ENCODE measurements around the gene MYORG.

Gene MYORG

DNA sequence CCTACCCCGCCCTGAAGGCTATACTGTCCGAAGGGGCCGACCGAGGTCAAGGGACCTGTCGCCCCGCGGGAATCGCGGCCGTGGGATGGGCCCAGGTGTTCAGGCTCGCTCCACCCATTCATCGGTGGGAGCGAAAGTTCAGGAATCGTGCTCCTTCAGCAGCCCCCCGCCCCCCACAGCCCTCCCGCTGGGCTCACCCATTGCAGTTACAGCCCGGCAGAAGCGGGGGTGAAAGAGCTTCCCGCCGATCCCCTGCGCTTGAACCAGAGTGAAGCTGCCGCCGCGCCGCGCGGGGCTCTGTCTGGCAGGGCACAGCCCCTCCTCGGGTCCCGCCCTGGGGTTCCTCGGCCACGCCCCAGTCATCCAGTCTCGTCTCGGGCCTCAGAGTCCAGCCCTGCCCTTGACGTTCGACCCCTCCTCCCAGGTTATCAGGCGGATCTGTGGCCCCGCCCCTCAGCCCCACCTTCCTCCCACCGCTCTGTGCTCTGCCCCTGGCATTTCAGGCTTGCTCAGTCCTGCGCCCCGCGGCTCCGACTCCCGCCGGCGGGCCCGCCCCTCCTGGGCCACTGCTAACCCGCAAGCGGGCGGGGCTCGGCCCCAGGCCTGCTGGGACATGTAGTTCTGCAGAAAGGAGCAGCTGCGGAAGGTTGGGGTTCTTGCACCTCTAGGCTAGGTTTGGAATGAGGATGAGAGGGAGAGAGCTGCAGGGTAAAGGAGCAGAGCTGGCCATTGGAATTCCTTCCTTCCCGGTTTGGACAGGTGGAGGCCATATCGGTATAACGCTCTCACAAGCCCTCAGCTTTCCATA, at the start of gene MYORG:
Gene MYORG, minus strand, starts transcription at position 303 of the 808 bp plus-strand sequence. CDS start 3,955 bp downstream, outside the sequence.
- DNase-seq: peak; percentile 98

DNA sequence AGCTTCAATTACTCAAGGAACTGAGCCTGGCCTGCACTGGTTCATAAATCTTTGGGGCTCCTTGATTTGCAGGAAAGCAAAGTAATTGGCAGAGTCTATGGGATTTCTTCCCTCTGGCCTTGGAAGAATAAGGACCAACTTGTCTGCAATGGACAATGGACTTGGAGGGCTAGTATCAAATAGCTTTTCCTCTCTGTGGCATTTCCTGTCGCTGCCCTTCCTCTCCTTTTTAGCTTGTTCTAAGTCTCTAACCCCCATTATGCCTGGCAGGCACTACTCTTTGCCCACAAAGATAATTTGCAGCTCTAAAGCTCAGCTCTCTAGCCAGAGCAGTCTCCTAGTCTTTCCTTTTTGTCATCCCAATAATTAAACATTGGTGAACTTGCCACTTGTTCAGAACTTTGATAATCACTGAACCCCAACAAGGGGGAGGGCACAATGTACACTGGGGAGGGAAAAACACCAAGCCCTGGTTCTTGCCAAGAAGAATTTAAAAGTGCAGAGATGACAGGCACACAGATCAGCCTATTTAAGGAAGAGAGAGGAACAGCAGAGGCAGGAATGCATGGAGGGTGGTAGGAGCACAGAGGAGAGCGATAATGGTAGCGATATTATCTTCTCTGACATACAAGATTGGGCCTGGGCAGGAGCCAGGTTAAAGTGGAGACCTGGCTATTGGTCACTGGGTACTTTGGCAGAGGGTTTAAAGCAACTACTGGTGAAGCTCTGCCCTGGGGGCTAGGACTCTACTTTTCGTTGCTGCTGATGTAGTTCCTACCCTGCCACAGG, 43.2 kb upstream of the MYORG start:
- DNase-seq: no peak

- no peak for DNase-seq
Observed at GRCh38 chr9:34417734-34418133, 41.0 kb upstream of the MYORG start.

DNA sequence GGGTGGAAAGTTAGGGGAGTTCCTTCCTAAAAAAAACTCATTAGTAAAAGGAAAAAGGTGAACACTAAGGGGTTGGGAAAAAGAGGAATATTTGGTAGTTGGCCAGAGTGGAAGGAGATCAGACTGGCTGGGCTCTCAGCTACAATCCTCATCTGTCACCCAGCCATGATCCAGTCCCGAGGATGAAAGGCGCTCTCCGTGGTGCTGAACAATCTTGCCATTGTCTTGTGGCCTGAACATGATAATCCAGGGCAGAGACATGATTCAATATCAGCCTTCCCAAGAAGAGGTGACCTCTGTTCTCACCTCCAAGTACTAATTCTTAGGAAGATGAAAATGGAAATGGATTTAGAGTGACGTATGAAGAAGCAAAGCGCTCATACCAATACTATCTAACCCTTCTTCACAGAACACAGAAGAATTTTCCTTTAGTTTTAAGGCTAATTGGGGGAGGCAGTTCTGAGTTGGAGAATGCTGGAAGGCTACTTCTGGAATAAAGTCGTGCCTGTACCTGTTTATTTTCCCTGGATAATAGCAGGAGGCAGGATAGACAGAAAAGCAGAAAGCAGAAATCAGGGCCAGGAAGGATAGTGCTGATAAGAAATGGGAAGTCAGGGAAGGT, 36.6 kb upstream of the MYORG start:
- peak; percentile 18 for DNase-seq

GRCh38 chr9:34412336-34412735, 35.6 kb upstream of the MYORG start:
- DNase-seq: no peak

- no peak for DNase-seq
Observed at GRCh38 chr9:34409154-34409553, 32.5 kb upstream of the MYORG start.

DNA sequence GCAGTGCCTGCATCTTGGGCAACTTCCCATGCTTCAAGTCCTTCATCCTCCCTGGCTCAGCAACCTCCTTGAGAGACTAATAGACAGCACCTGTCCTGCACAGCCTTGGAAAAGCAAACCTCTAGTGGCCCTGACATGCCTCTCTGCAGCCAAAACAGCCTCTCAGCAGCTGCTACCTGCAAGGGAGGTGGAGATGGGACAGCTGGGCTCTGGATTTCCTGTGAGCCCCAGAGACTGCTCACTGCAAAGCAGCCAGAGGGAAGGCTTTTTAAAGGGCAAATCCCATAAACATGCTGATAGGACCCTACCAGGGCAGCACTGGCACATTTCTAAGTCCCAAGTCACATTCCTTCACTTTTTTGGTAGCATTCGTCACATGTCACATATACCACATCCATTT, 31.5 kb upstream of the MYORG start:
- no peak for DNase-seq

GRCh38 chr9:34406219-34406618, 29.5 kb upstream of the MYORG start:
- no peak for DNase-seq

DNA sequence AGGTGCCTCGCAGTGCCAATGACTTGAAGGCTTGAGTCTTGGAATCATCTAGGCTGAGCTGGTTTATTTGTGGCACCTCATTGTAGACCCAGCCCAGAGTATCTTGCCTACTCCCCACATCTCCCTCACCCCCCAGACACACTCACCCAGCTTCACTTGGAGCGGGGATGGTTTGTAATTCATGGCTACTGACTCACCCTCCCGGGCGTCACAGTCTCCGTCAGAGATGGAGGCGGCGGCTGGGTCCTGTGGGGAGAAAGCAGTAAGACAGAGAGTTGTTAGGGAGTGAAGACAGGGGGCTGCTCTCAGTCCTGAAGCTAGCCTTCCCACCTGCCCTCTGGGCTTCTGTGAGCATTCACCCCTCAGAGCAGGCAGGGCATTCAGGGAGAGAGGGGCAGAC, 29.0 kb upstream of the MYORG start:
- no peak for DNase-seq

- peak; percentile 56 for DNase-seq
Observed at GRCh38 chr9:34403554-34404380, 27.1 kb upstream of the MYORG start.

DNA sequence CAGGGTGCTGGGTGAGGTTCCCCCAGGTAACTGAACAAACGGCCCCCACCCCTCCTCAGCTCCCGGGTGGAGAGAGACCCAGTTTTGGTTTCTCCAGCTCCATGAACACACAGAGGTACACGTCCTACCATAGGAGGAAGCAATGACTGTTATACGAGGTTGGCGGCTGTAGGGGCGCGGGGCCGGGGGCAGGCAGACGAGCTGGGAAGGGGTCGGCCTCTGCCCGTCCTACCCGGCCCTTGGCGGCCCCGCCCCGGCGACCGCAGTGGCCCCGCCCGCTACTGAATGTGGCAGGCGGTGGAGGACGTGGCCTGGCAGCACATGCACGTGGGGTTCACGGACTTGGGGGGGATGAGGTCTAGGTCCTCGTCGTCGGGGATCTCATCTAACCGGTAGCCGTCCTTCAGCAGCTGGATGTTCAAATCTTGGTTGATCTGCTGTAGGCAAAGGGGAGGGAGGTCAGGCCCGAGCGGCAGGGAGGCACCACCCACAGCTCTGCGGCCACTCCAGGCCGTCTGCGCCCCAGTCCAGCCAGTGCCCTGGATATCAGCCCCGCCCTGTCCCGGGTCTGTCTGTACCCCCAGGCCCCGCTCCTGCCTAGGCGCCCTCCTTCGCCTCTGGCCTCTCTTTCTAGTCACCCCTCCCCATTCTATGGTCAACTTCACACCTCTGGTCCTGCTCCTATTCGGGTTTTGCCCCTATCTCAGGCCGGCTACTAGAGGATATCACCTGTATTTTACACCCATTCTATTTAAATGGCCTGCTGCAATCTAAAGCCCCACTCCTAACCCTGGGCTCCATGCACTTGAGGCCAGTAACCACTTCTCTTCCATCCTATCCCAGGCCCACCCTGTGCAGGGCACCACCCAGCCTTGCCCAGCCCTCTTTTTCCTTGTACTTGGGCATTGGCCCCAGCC, 24.2 kb upstream of the MYORG start:
- no peak for DNase-seq

- no peak for DNase-seq
Observed at GRCh38 chr9:34400275-34400674, 23.6 kb upstream of the MYORG start.

- DNase-seq: no peak
Observed at GRCh38 chr9:34399729-34400128, 23.0 kb upstream of the MYORG start.

- DNase-seq: no peak
Observed at GRCh38 chr9:34398875-34399274, 22.2 kb upstream of the MYORG start.

DNA sequence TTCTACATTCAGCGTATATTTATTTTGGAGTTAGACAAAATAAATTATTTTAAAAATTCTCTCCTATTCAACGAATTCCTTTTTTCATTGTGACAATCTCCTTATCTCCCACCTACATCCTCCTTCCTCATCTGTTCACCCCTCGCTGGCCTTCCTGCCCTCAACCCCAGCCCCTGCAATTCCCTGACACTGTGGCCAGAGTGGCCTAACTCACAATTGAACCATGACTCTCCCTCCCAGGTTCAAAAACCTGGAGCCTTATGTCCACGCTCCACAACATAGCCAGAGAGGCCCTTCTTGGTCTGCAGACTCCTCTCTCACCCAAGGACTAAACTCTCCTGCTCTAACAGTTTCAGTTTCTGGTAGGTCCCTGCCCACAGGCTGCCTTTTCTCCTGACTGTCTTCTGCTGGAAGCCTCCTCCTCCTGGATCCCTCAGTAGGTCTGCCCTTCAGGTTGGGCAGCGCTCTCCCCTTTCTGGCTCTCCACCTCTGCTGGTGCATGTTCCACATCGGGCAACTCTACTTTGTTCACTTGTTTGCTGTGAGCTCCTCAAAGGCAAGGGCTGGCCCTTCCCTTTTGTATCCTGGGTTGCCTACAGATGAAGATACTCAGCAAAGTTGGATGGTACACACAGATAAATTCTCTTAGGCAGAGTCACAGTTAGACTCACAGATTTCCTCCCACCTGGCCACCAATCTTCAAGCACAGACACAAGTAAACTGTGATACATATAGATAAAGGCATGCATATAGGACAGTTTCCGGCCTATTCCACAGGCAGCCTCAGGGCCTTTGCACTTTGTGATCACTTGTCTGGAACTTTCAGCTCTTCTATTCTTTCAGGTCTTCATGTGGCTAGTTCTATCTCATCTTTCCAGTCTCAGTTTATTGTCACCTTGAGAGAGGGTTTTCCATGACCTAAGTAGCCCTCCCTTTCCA, 19.8 kb upstream of the MYORG start:
- no peak for DNase-seq

- DNase-seq: no peak
Observed at GRCh38 chr9:34392511-34392910, 15.8 kb upstream of the MYORG start.

- DNase-seq: no peak
Observed at GRCh38 chr9:34387239-34387638, 10.5 kb upstream of the MYORG start.

GRCh38 chr9:34386656-34387055, 10.0 kb upstream of the MYORG start:
- DNase-seq: no peak

DNA sequence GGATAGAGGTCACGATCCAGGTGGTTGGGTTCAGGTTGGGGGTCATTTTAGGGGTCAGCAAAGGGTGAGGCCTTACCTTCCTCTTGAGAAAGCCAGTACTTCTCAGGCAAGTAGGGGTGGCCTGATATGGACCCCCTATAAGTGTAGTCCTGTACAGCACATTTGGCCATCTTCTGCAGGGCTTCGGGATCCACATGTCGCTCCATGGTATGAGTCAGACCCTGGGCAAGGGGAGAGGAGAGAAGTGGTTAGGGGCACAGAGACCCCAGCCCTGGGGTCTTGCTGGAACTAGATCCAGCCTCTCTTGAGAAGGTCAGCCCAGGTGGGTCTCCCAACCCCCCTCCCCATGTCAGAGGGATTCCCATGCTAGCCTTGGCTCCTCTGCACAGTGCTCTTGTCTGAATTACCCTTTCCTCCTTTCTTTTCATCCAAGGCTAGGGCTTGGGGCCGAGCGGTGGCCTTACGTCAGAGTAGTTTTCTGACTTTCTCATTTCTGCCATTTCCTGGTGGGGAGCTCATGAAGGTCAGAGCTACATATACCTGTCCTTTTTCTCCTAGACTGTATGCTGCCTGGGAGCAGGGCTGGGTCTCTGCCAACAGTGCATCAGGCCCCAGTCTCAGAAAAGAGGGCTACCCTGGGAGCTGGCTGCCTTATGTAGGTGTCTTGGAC, 9.0 kb upstream of the MYORG start:
- DNase-seq: no peak
